Muscle of back (tissue), 11 donors: Measurements from ENCODE around the gene TAF1C. TPM values are rescaled to one million over a fixed set of nuclear protein-coding genes. Genes with fewer than 3 reads are reported as not detected.

Experiments
- DNase-seq, 3 donors: peaks; one replicate each; pipeline versions ENCODE4 v3.0.0 to v3.0.0-alpha.2; 2013
- polyA plus RNA-seq, 10 donors: library from polyadenylated mRNA; unstranded; fragments of 120-200 nt; gene quantifications; one replicate each; pipeline ENCODE4 v1.2.1, GENCODE V29; 2013; ENCODE audit not compliant: insufficient read length in 10 of 10

The TAF1C gene
- polyA plus RNA-seq, 10 donors = 16.8 to 39.7 (median 24.4) TPM

DNA sequence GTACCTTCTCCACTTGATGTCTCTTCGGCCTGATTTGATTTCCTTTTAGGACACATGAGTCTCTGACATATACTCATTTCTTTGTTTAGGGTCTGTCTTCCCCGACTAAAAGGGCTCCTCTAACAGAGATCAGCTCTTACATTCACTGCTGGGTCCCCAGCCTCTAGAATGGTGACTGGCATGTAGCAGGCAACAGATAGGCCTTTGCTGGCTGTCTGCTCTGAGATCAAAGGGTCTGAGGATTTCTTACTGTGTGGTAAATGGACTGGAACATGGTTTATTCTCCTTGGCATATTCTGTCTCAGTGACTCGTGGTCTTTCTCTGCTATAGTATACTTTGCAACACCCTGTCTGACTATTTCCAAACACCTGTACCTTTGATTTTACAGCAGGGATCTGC, 25.1 kb downstream of the TAF1C start:
- no peak for DNase-seq

DNA sequence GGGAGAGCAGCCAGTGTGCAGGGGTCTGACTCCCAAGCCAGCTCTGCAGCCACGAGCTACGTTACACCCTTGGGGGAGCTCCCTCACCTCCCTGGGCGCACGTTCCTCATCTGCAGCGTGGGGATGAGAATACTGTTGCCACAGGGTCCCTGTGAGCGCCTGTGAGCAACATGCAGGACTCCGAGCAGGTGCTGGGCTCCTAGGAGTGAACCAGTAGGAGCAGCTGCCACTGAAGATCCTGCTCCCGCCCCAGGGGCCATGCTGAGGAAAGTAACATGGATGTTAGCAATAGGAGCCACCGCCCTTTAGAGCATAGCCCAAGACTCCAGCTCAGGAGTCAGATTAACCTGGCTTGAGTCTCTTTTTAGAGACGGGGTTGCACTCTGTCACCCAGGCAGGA, 25.8 kb downstream of the TAF1C start:
- no peak for DNase-seq

DNA sequence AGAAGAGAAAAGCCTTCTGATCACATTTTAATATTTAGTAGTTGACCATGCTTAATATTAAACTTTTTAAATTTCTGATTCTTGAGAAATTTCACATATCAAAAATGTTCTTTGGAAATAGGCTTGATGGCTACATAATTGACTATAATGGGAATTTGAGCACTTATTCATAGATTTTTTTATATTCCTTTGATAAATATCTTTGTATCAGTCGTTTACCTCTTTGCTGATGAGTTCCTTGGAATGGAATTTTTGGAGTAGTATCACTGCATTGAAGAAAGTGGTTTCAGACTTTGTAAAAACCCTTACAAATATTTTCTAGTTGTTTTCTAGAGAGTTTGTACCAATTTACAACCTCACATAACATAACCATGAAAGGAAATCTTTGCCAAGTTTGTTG, 27.1 kb downstream of the TAF1C start:
- no peak for DNase-seq

DNA sequence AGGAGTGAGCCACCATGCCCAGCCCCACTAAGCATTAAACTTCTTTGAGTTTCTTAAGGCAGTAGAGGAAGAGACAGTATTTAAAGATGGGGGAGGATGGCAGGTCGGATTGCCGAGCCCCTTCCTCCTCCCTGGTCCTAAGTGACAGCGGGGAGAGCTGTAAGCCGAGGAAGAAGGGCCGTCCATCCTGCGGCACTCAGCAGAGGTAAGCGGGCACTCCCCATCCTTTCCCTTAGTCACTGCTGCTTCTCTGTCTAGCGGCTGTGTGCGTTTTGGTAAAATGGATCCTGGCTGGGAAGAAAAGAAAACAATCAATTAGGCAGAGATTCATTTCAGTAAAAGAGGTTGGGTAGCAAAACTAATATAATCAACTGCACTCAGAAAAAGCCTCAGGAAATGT, 27.9 kb downstream of the TAF1C start:
- no peak for DNase-seq

DNA sequence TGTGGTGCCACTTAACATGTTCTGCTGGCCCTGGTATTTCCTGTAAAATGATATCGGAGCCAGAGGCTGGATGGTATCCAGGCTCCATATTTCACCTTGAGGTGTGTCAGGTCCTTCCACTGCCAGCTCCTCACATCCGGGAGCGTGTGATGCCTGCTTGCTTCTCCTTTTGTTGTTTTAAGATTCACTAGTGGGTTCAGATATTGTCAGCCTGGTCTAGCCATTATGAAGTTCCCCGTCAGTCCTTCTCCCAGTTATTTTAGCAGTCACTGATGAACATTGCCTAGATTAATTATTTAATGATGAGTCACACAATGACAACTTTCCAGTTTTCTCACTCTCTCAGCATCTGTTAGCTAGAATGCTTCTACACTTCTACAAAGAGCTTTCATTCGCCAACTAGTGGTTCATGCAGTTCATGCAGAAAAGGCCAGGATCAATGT, 30.5 kb downstream of the TAF1C start:
- DNase-seq = no peak

DNA sequence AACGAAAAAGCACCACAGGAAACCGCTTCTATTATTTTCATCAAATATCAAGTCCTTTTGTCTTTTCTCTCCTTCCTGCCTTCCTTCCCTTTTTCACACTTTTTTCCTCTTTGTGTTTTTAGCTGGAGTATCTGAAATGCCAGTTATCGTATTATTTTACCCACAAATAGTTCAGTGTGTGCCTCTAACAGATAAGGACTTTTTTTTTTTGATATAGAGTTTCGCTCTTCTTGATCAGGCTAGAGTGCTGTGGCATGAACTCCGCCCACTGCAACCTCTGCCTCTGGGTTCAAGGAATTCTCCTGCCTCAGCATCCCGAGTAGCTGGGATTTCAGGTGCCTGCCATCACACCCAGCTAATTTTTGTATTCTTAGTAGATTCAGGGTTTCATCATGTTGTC, 31.1 kb downstream of the TAF1C start:
- no peak for DNase-seq

DNA sequence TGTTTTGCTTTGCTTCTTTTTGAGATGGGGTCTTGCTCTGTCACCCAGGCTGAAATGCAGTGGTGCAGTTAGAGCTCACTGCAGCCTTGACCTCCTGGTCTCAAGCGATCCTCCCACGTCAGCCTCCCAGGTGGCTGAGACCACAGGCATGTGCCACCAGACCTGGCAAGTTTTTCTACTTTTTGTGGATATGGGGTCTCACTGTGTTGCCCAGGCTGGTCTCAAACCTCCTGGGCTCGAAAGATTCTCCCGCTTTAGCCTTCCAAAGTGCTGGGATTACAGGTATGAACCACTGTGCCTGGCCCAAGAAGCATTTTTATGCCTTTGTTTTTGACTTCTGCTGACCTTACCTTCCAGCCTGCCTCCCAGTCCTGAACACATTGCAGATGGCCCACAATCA, 31.6 kb downstream of the TAF1C start:
- DNase-seq = no peak

DNA sequence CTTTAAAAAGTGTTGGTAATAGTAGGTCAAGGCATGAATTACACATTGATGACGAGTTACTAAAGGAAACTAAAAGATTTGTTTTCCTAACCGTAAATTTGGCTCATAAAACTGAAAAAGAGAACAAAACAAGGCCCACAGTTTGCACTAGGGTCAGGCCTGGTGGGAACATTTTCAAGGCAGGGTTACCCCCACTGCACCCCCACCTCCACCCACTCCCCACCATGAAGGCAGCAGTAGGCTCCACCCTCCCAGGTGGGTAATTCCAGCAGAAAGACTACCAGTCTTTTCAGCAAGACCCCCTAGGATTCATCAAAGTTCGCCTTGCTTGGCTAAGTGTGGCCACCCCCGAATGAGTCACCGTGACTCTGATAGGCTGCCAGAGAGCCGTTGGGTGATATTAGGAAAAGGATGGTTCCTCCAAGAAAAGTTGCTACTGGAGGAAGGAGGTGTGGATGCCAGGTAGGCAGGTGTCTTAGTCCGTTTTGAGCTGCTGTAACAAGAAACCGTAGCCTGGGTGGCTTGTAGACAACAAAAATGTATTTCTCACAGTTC, 33.1 kb downstream of the TAF1C start:
- DNase-seq = no peak

DNA sequence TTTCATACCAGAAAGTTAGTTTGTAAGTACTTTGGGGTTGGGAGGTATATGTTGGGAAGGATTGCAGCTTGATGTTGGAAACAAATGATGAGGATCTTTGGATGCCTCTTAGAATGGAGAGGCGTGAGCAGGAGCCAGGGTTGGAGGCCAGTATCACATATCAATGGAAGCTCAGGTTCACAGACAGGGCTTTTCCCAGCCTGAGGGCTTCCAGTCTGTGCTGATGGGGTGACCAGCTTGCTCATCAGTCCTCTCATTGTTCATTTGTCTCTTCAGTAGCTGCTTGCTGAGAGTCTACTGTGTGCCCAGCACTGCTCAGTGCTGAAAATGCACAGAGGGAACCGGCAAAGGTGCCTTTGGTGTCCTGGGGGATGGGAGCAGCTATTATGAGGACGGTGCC, 35.9 kb downstream of the TAF1C start:
- DNase-seq = no peak

DNA sequence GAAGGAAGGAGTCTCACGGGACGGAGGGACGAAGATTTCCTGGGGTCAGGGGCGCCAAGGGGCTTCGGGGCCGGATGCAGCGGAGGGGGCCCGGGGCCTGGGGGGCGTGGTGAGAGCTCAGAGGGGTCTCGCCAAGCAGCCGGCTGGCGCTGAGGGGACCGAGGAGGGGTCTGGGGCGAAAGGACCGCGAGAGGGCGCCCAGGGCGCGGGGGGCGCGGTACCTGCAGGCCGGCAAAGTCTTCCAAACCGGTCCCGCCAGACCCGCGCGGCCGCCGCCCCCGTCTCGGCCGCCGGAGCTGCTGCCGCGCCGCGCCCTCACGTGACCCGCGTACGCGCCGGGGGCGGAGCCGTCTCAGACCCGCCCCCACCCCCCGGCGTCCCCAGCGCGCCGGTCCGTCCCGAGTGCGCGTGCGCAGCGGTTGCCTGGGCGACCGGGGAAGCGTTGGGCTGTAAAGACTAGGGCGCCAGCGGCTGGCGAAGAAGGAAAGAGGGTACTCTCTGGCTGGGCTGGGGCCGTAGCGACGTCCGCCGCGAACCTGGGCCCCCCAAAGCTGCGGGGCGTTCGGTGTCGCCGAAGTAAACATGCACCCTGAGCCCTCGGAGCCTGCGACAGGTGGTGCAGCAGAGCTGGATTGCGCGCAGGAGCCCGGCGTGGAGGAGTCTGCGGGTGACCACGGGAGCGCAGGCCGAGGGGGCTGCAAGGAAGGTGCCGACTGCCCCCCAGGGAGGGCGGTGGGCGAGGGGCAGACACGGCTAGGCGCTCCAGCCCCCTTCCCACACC, 41.8 kb downstream of the TAF1C start, which contains the start of the genes DNAAF1 and HSDL1:
DNAAF1 (plus strand) TSS at position 450 of the 781 bp plus-strand sequence; CDS start at position 583, 133 bp downstream.
HSDL1 (minus strand) TSS at position 319 of the 781 bp plus-strand sequence. CDS start 13,856 bp downstream, outside the sequence.
- DNase-seq = peak; percentile 88 to 95 (median 94)

DNA sequence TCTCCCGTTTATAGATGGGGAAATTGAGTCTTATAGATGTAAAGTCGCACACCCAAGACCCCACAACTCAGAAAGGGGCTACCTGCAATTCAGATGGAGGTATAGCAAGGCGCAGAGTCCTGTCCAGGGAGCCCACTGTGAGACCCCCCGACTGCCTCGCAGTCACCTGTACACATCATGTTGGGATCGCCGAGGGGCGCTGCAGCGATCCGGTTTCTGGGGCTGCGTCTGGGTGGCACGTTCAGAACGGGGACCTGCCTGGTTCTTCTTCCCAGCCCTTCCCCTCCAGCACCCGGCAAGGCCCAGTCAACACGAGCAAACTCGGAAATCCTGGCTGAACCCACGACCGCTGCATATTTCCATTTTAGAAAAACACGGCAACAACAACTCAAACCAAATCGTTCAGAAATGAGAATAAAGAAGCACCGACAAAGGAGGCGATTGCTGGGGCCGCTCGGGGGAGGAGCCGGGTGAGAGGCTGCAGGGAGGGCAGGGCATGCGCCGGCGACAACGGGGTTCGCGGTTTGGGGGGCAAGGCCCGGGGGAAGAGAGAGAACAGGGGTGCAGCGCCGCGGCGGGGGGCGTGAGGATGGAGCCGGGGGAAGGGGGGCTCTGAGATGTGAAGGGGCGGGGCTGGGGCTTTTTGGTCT, 42.5 kb downstream of the TAF1C start:
- peak in 2 of 3 donors; percentile 27 to 59 for DNase-seq

DNA sequence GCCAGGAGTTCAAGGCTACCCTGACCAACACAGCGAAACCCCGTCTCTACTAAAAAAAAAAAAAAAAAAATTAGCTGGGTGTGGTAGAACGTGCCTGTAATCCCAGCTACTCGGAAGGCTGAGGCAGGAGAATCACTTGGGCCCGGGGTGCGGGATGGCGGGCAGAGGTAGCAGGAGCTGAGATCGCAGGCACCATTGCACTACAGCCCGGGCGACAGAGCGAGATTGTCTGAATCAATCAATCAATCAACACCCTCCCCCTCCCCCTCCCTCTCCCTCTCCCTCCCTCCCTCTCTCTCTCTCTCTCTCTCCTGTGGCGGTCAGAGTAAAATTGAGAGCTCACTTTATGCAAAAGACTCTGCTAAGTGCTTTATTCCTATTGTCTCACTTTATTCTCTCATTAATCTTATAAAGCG, 43.1 kb downstream of the TAF1C start:
- DNase-seq = no peak

DNA sequence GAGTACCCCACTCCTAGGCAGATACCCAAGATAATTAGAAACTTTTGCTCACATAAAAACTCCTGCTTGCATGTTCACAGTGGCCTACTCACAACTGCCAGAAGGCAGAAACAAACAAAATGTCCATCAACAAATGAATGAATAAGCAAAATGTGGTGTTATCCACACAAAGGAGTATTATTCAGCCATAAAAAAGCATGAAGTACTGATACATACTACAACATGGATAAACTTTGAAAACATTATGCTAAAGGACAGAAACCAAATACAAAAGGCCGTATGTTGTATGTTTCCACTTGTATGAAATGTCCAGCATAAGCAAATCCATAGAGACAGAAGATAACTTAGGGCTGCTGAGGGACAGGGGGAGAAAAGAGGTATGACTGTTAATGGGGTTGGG, 43.8 kb downstream of the TAF1C start:
- no peak for DNase-seq

DNA sequence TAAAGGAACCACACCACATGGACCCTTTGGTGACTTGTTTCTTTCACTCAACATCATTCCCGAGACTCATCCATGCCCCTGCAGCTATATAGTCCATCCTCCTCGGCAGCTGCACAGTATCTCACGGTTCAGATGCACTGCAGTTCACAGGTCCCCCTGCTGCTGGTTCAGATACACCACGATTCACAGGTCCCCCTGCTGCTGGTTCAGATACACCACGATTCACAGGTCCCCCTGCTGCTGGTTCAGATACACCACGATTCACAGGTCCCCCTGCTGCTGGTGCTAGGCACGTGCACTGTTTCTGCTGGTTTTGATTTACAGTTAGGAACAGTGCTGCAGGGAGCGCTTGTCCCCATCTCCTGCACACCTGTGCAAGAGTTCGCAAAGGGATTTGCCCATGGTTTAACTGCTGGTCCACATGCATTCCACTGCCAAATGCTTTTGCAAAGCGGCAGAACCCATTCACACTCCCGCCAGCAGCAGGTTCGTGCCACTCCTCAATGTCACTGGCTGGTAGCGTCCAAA, 45.6 kb downstream of the TAF1C start:
- DNase-seq = no peak

DNA sequence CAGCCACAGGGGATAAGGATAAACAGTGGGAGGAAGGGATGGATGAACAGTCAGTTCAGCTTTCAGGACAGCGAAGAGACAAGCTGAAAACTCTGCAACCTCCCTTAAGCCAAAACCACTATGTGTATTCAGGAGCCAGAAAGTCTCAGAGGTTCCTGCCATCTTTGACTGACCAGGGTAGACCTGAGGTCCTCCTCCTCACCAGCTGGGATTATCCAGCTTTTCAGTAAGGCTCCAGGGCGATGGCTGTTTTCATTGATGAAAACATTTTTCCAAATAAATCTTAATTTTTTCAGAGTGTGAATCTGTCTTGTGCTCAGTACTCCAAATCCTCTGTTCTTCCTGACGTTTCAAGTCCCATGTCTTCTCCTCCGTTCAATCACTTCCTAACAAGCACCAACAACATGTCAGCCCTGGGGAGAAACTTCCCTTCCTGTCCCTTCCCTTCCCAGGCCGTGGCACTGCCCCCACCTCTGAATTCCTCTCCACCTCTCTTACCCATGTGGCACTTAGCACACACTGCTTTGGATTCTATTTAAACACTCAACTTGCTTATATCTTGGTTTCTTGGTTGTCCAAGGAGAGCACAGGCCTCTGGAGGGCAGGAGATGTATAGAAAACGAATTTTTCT, 47.1 kb downstream of the TAF1C start:
- DNase-seq = no peak

DNA sequence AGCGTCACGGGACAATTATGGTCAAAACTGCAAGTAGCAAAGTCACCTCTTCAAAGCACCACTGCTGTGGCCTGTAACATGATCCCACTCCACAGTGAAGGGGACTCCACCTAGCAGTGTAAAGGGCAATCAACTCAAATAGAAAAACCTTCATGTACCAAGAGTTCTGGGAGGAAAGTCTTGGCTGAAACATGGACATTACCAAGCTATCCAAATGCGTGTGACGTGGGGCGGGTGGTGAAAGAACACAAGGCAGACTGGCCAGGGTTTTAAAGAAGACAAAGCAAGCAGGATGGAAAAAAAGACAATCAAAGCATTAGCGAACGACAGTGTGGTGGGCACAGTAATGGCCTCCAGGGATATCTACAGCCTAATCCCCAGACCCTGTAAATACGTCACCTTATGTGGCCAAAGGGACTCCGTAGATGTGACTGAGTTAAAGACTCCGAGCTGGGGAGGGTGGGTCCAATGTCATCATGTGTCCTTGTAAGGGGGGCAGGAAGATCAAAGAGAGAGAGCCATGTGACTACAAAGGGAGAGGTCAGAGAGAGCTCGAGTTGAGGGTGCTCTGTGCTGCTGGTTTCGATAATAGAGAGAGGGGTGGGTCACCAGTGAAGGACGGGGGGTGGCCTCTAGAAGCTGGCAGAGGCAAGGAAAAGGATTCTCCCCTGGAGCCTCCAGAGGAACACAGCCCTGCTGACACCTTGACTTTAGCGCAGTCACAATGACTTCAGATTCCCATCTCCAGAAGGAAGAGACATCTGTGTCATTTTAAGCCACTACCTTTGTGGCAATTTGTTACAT, 47.8 kb downstream of the TAF1C start:
- DNase-seq = no peak

DNA sequence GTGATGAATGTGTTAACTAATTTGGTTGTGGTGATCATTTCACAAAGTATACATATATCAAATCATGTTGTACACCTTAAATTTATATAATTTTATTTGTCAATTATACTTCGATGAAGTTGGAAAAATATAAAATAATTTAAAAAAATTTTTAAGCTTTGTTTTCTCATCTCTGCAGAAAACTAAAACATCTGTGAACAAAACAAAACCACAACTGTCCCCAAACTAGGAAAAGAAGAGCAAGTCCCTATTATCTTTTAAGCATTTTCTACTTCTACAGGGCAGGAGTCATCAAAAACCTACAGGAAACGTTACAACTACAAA, 48.4 kb downstream of the TAF1C start:
- no peak for DNase-seq

DNA sequence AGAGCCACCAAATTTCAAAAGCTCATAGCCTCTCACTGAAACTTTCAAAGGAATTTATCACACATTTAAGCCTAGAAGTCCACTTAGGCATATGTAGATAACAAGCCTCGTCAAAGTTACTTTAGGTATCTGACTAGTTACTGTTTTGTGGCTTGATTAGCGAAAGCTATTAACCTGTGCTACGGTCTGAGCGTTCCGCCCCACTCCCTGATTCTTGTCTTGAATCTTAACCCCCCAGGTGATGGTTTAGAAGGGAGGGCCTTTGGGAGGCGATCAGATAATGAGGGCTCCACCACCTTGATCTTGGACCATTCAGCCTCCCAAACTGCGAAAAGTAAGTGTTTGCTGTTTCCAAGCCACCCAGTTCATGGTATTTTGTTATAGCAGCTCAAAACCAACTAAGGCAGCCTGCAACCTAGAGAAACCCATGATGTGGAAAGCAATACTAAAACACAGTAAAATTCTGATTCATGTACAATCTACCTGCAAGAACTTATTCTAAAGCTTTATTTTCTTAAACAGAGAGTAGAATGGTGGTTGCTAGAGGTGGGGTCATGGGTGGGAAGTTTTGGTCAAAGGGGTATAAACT, 49.0 kb downstream of the TAF1C start:
- DNase-seq = no peak

DNA sequence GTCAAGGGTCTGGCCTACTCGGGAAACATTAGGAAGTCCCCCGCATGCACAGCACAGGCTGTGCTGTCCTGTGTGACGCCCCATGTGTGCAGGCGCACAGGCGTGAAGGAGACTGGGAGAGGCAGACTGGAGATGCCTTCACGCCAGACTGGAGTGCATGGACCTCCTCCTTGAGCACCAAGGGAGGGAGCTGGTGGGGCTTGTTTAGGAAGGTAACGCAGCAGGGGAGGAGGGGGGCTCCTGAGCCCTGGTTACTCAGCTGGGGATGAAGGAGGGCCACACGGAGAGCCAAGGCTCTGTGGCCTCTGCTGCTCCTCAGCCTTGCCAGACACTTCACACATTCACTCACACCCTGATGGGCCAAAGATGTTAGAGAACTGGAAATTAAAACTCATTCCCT, 49.6 kb downstream of the TAF1C start:
- no peak for DNase-seq

DNA sequence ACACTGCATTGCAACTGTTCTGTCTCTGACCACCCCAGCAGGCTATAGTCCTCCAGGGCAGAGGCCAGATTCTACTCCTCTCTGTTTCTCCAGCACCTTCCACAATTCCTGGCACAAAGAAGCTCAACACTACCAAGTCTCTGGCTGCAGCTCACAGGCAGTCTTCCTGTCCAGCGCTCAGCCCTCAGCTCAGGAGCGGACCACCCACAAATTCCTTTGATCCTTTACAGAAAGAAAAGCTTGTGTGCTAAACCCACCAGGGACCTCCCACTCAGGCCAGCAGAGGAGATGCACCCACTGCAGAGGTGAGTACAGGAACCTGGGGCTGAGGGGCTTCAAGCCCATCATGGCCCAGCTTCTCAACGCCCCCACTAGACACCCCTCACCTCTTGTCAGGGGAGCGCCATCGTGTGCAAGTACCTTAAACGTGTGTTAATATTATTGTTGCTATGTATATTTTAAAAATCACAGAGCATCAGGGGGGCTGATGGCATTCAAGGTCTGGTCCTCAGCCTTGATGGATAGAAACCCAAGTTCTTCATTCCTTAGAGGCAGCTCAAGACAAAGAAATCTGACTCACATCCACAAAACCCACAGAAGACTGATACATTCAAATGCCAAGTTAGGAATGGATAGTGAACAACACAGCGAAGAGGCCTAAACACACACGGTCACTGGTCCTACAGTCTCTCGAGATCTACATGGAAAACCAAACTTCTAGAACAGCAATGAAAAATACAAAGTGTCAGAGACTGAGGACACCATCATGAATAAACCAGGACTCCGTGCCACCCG, 50.3 kb downstream of the TAF1C start:
- DNase-seq = no peak
